Measurements from ENCODE around the gene TP53I13. TPM values are rescaled to one million over a fixed set of nuclear protein-coding genes. Genes with fewer than 3 reads are reported as not detected.
A peak's percentile ranks its signal among the peaks of the same experiment; 100 is the strongest.

The TP53I13 gene
- polyA plus RNA-seq, 4 donors = 66.4 to 326 (median 192) TPM

DNA sequence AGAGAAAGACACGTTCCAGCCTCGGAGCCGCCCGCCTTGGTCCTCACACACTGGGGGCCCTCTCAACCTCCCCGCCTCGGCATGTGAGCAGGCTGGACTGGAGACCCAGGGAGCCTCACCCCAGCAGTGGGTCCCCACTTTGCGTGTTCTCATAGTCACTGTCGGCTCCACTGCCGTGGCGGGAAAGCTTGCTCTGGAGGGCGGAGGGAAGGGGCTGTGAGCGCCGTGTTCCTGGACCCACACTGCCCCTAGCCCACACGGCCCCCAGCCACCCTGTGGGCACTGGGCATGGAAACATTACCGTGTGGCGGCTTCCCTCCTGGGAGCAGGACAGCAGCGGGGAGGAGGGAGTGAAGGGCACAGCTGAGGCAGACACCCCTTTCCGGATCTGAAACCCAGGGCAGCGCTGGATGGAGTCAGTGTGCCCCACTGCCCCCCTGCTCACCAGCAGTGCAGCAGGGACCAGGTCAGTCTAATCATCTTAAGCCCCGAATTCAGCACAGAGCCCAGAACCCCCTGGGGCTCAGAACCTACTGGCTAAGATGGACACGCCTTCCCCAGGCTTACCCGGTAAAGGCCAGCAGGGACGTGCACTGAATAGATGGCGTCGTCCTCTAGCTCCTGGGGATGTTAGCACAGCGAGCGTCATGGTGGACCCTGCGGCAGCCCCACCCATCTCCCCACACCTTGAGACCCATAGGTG is 7.2 kb downstream of the TP53I13 start:
- FAIRE-seq = no peak
- no peaks in the 10 kb centered on the region for H3K27me3 ChIP-seq (ENCODE audit: control insufficient read depth in 3 of 3, insufficient read depth in 3 of 3, low read length in 3 of 3)
- 89 to 93% (median 89%) methylated on average over 28 of the region's 28 CpGs for WGBS, 3 donors
- H3K27ac ChIP-seq (ENCODE audit: low read depth in 1 of 3, low read length in 2 of 3) = peak overlapping the region in 2 of 3 donors; percentile 13 to 80
- H3K4me1 ChIP-seq (ENCODE audit: control insufficient read depth in 3 of 3, insufficient read depth in 2 of 3, low read depth in 1 of 3, low read length in 2 of 3) = peaks cover 0 to 50% (median 2%) of the 10 kb centered on the region in 3 donors
- H3K9me3 ChIP-seq (ENCODE audit: control insufficient read depth in 2 of 2, insufficient read depth in 1 of 2, low read depth in 1 of 2, low read length in 1 of 2) = no peaks in the 10 kb centered on the region
- H3K36me3 ChIP-seq (ENCODE audit: control insufficient read depth in 3 of 3, insufficient read depth in 2 of 3, low read depth in 1 of 3, low read length in 3 of 3) = peaks cover 0 to 94% (median 5%) of the 10 kb centered on the region in 3 donors
- H3K4me3 ChIP-seq (ENCODE audit: low read depth in 1 of 3, low read length in 3 of 3) = no peak overlapping the region
- DNase-seq = no peak

DNA sequence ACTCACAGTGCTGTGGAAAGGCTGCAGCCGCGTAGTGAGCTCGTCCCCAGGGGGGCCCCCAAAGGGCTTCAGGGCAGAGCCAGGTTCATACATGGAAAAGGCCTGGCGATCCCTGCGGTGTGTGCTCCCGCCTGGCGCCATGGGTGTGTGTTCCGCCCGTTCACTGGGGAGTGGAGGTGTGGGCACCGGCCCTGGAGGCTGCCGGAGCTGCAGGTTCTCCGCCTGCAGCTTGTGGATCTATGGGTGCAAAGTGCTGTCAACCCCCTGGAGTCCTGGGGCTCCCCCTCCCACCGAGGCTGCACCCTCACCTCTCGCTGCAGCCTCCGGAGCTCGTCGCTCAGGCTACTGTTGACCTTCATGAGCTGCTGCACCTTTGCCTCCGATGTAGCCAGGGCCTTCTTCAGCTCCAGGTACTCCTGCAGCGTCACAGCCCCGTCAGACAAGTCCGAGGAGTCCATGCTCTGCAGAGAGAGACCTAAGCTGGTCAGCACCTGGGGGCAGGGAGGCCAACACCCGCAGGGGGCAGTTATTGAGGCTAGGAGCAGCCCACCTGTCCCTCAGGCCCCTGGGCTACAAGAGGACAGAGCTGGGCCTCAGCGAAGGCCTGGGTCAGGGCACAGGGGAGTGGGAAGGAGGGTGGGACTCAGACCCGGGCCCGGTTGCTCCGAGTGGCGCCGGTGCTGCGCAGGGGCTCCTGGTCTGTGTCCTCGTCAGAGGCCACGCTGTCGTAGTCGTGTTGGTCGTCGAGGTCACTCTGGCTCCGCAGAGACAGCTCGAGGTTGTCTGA is 7.9 kb downstream of the TP53I13 start:
- FAIRE-seq (no peak), DNase-seq (no peak)
- Histone ChIP-seq H3K9me3 (ENCODE audit: control insufficient read depth in 2 of 2, insufficient read depth in 1 of 2, low read depth in 1 of 2, low read length in 1 of 2) (no peaks in the 10 kb centered on the region), H3K27me3 (ENCODE audit: control insufficient read depth in 3 of 3, insufficient read depth in 3 of 3, low read length in 3 of 3) (no peaks in the 10 kb centered on the region), H3K4me3 (ENCODE audit: low read depth in 1 of 3, low read length in 3 of 3) (no peak overlapping the region), H3K27ac (ENCODE audit: low read depth in 1 of 3, low read length in 2 of 3) (no peak overlapping the region), H3K4me1 (ENCODE audit: control insufficient read depth in 3 of 3, insufficient read depth in 2 of 3, low read depth in 1 of 3, low read length in 2 of 3) (peaks cover 0 to 49% (median 2%) of the 10 kb centered on the region in 3 donors), H3K36me3 (ENCODE audit: control insufficient read depth in 3 of 3, insufficient read depth in 2 of 3, low read depth in 1 of 3, low read length in 3 of 3) (peaks cover 1 to 94% (median 5%) of the 10 kb centered on the region in 3 donors)
- WGBS, 3 donors = 92 to 96% (median 93%) methylated on average over 37 of the region's 37 CpGs

DNA sequence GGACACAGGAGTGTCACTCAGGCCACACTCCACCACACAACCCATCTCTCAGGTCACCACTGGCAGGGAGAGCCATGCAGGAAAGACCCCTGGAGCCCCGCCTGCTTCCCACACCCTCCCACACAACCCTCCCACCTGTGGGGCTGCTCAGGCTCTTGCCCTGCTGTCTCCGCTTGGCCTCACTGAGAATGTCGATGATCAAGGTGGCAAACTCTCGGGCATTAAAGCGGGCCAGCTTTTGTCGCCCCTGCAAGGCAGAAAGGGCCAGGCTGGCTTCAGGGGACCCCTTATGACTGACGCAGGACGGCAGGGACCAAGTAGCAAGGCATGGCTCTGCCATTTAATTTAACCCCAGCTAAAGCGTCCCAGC is 8.5 kb downstream of the TP53I13 start:
- Histone ChIP-seq H3K27ac (ENCODE audit: low read depth in 1 of 3, low read length in 2 of 3) (no peak overlapping the region), H3K36me3 (ENCODE audit: control insufficient read depth in 3 of 3, insufficient read depth in 2 of 3, low read depth in 1 of 3, low read length in 3 of 3) (peaks cover 2 to 94% (median 5%) of the 10 kb centered on the region in 3 donors), H3K4me1 (ENCODE audit: control insufficient read depth in 3 of 3, insufficient read depth in 2 of 3, low read depth in 1 of 3, low read length in 2 of 3) (peaks cover 0 to 44% (median 2%) of the 10 kb centered on the region in 3 donors), H3K4me3 (ENCODE audit: low read depth in 1 of 3, low read length in 3 of 3) (no peak overlapping the region), H3K27me3 (ENCODE audit: control insufficient read depth in 3 of 3, insufficient read depth in 3 of 3, low read length in 3 of 3) (no peaks in the 10 kb centered on the region), H3K9me3 (ENCODE audit: control insufficient read depth in 2 of 2, insufficient read depth in 1 of 2, low read depth in 1 of 2, low read length in 1 of 2) (no peaks in the 10 kb centered on the region)
- FAIRE-seq = no peak
- DNase-seq = no peak
- 94 to 96% (median 95%) methylated on average over 9 of the region's 9 CpGs for WGBS, 3 donors

DNA sequence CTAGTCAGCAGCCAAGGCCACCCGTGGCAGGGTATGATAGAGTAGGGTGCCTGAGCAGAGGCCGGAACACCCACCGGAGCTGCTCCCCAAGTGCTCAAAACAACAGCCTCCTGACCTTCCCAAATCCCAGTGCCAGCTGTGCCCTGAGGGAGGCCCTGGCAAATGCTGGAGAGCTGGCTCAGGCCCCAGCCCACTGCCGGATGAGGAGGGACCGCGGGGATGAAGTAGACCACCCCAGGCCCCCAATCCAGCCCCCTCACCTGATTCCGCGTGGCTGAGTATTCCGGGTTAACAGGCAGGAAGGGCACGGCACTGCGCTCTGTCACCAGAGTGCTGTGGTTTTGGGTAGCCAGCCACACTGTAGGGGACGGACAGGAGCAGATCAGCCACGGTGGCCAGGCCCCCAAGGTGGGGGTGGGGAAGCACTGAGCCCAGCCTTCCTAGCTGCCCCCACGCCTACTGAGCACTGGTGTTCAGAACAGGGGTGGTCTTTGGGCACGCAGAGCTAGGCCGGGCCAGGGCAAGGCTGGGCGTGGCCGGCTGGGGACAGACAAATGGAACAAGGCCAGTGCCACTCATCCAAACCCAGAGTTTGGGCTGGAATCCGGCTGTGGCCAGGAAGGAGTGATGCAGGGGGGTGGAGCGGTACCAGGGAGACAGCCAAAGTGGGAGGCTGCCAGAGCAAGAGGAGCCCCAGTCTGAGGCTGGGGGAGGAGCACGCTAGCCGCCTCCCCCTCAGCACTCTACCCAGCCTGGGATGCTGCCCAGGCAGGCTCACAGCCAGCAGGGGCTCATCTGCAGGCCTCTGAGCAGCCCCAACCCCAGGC is 9.1 kb downstream of the TP53I13 start:
- Histone ChIP-seq H3K9me3 (ENCODE audit: control insufficient read depth in 2 of 2, insufficient read depth in 1 of 2, low read depth in 1 of 2, low read length in 1 of 2) (no peaks in the 10 kb centered on the region), H3K36me3 (ENCODE audit: control insufficient read depth in 3 of 3, insufficient read depth in 2 of 3, low read depth in 1 of 3, low read length in 3 of 3) (peaks cover 5 to 95% (median 7%) of the 10 kb centered on the region in 3 donors), H3K27me3 (ENCODE audit: control insufficient read depth in 3 of 3, insufficient read depth in 3 of 3, low read length in 3 of 3) (no peaks in the 10 kb centered on the region), H3K4me3 (ENCODE audit: low read depth in 1 of 3, low read length in 3 of 3) (no peak overlapping the region), H3K4me1 (ENCODE audit: control insufficient read depth in 3 of 3, insufficient read depth in 2 of 3, low read depth in 1 of 3, low read length in 2 of 3) (peaks cover 0 to 38% (median 2%) of the 10 kb centered on the region in 3 donors), H3K27ac (ENCODE audit: low read depth in 1 of 3, low read length in 2 of 3) (no peak overlapping the region)
- no peak for DNase-seq
- FAIRE-seq = no peak
- 82 to 89% (median 88%) methylated on average over 21 to 22 of the region's 22 CpGs for WGBS, 3 donors

DNA sequence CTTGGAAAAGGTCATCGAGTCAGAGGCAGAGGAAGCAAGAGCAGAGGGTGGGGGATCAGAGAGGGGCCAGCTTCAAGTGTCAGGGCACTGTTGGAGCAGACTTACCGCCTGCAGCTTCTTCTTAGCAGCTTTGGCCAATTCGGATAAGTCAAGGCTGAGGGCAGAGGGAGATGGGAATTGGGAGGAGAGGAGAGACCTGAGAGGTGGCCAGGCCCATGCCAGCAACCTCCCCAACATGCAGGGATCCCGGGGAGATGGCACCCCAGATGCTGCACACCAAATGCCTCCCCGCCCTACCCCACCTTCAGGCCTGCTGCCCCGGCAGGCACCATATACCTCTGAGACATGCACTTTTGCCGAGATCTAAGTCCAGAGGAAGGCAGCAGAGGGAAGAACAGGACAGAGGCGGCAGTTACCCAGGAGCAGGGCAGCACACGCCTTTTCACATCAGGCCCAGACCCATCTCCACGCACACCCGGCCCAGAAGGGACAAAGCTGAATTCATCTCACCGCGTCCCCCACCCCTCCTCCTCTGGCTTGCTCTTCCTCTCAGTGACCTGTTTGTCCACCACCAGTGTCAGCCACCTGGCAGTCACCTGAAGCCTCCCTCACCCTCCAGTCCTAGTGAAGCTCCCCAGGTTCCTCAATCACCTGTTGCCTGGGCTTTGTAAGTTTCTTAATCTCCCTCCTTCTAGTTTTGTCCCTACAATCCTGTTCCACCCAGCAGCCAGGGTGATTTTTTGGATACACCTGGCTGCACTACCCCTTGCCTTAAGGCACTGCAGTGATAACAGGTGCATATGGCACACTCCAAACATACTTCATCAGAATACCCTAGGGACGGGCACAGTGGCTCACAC is 10.4 kb downstream of the TP53I13 start:
- Histone ChIP-seq H3K4me1 (ENCODE audit: control insufficient read depth in 3 of 3, insufficient read depth in 2 of 3, low read depth in 1 of 3, low read length in 2 of 3) (peaks cover 0 to 28% (median 0%) of the 10 kb centered on the region in 3 donors), H3K27me3 (ENCODE audit: control insufficient read depth in 3 of 3, insufficient read depth in 3 of 3, low read length in 3 of 3) (no peaks in the 10 kb centered on the region), H3K9me3 (ENCODE audit: control insufficient read depth in 2 of 2, insufficient read depth in 1 of 2, low read depth in 1 of 2, low read length in 1 of 2) (peaks cover 0 to 4% of the 10 kb centered on the region in 2 donors), H3K27ac (ENCODE audit: low read depth in 1 of 3, low read length in 2 of 3) (no peak overlapping the region), H3K36me3 (ENCODE audit: control insufficient read depth in 3 of 3, insufficient read depth in 2 of 3, low read depth in 1 of 3, low read length in 3 of 3) (peaks cover 5 to 97% (median 7%) of the 10 kb centered on the region in 3 donors), H3K4me3 (ENCODE audit: low read depth in 1 of 3, low read length in 3 of 3) (no peak overlapping the region)
- WGBS, 3 donors = 90 to 93% (median 93%) methylated on average over 14 of the region's 14 CpGs
- DNase-seq (no peak), FAIRE-seq (no peak)

DNA sequence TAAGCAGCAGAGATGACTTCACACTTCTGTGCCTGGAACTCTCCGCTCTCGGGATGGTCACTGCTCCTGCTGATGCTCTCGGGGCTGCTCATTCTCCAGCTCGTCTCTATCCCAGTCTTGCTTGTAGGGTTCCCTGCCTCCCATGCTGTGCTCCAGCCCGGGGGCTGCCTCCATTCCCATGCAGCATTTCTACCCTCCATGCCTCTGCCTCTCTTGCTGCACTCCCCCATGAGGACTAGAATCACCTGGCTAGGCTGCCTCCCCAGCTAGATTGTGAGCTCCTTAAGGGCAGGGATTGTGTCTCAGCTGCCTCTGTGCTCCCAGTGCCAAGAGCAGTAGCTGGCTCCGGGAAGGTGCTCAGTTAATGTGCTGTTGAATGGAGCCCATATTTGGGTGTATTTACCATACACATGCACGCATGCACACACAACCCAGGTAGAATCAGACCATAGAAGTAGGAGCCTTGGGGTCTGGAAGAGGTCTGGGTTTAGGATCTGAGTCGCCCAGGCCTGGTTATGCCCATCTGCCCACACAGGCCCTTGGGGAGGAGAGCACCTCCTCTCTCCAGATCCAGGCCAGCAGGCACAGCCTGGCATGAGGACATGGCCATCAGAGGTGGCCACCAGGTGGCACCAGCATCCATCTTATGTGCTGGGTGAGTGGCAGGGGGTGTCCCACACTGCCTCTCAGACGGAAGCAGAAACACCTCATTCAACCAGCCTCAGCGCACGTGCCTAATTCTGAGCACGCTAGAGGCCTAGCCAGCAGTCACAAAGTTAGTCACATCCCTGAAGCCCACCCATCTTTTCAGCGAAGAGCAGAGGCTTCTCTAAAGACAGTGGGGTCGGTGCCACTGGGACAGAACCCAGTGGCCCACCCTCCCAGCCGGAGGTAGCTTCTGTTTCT is 11.6 kb downstream of the TP53I13 start:
- Histone ChIP-seq H3K27ac (ENCODE audit: low read depth in 1 of 3, low read length in 2 of 3) (no peak overlapping the region), H3K36me3 (ENCODE audit: control insufficient read depth in 3 of 3, insufficient read depth in 2 of 3, low read depth in 1 of 3, low read length in 3 of 3) (peaks cover 3 to 91% (median 7%) of the 10 kb centered on the region in 3 donors), H3K27me3 (ENCODE audit: control insufficient read depth in 3 of 3, insufficient read depth in 3 of 3, low read length in 3 of 3) (no peaks in the 10 kb centered on the region), H3K4me1 (ENCODE audit: control insufficient read depth in 3 of 3, insufficient read depth in 2 of 3, low read depth in 1 of 3, low read length in 2 of 3) (peaks cover 0 to 16% (median 0%) of the 10 kb centered on the region in 3 donors), H3K9me3 (ENCODE audit: control insufficient read depth in 2 of 2, insufficient read depth in 1 of 2, low read depth in 1 of 2, low read length in 1 of 2) (peaks cover 0 to 4% of the 10 kb centered on the region in 2 donors), H3K4me3 (ENCODE audit: low read depth in 1 of 3, low read length in 3 of 3) (no peak overlapping the region)
- DNase-seq (peak; percentile 84 to 88), FAIRE-seq (no peak)
- 62 to 66% (median 65%) methylated on average over 15 of the region's 15 CpGs for WGBS, 3 donors

DNA sequence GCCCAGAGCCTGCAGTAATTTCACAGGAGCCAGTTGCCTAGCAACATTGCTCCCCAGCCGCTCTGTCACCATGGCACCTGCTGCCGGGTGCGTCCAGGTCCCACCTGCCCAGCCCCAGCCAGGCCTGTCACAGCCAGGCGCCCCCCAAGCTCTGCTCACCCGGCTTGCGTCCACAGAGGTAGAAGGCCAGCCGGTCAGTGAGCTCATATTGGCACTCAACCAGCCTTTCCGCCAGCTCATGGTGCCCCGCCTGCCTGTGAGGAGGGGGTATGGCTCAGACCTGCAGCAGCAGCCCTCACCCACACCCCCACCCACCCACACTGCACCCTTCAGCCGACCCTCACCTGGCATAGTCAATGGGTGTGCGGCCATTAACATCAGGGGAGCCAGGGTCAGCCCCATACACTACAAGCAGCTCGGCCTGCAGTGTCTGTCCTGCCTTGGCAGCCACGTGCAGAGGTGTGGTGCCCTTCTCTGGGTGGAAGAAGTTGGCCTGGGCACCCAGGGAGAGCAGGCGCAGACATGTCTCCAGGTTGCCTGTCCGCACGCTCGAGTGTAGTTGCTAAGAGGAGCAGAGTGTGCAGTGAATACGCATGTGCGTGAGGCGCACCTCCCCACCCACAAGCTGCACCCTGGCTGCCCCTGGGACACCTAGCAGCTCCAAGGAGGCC is 13.2 kb downstream of the TP53I13 start:
- no peak for DNase-seq
- no peak overlapping the region for H3K4me3 ChIP-seq (ENCODE audit: low read depth in 1 of 3, low read length in 3 of 3)
- peaks cover 3 to 84% (median 7%) of the 10 kb centered on the region in 3 donors for H3K36me3 ChIP-seq (ENCODE audit: control insufficient read depth in 3 of 3, insufficient read depth in 2 of 3, low read depth in 1 of 3, low read length in 3 of 3)
- no peak for FAIRE-seq
- no peaks in the 10 kb centered on the region for H3K27me3 ChIP-seq (ENCODE audit: control insufficient read depth in 3 of 3, insufficient read depth in 3 of 3, low read length in 3 of 3)
- H3K27ac ChIP-seq (ENCODE audit: low read depth in 1 of 3, low read length in 2 of 3) = no peak overlapping the region
- peaks cover 0 to 2% (median 0%) of the 10 kb centered on the region in 3 donors for H3K4me1 ChIP-seq (ENCODE audit: control insufficient read depth in 3 of 3, insufficient read depth in 2 of 3, low read depth in 1 of 3, low read length in 2 of 3)
- H3K9me3 ChIP-seq (ENCODE audit: control insufficient read depth in 2 of 2, insufficient read depth in 1 of 2, low read depth in 1 of 2, low read length in 1 of 2) = peaks cover 0 to 4% of the 10 kb centered on the region in 2 donors
- 84 to 90% (median 87%) methylated on average over 20 of the region's 20 CpGs for WGBS, 3 donors

Measured in small intestine (tissue), 7 donors.